H9 (cell line): Measurements from ENCODE around the gene PHYHIPL. TPM values are rescaled to one million over a fixed set of nuclear protein-coding genes. Genes with fewer than 3 reads are reported as not detected.

Source experiments
- DNase-seq: peaks from one replicate; pipeline ENCODE4 v3.0.0-alpha.2; 2017
- H2AFZ ChIP-seq: one replicate; pipeline ENCODE4 v1.6.1; 2013; ENCODE audit warnings: mild to moderate bottlenecking, low read length, control low read depth, moderate library complexity
- H2AK5ac ChIP-seq: 2 replicates; pipeline ENCODE4 v1.6.1; 2013; ENCODE audit warnings: low read length, control low read depth, mixed read lengths; ENCODE audit not compliant: insufficient read length
- H2BK120ac ChIP-seq: one replicate; pipeline ENCODE4 v1.6.1; 2013; ENCODE audit warnings: low read depth, mild to moderate bottlenecking, low read length, control low read depth, inconsistent platforms; ENCODE audit not compliant: poor library complexity, severe bottlenecking
- H2BK12ac ChIP-seq: 2 replicates; pipeline ENCODE4 v1.6.1; 2013; ENCODE audit warnings: low read length, control low read depth, mixed read lengths, low read depth; ENCODE audit not compliant: insufficient read length
- H2BK15ac ChIP-seq: 2 replicates; pipeline ENCODE4 v1.6.1; 2013; ENCODE audit warnings: low read depth, low read length, control low read depth
- H2BK20ac ChIP-seq: one replicate; pipeline ENCODE4 v1.6.1; 2013; ENCODE audit warnings: low read depth, mild to moderate bottlenecking, low read length, control low read depth, inconsistent platforms; ENCODE audit not compliant: poor library complexity, severe bottlenecking
- H2BK5ac ChIP-seq: 2 replicates; pipeline ENCODE4 v1.6.1; 2013; ENCODE audit warnings: low read length, control low read depth, mixed read lengths; ENCODE audit not compliant: insufficient read length
- H3K14ac ChIP-seq: 2 replicates; pipeline ENCODE4 v1.6.1; 2013; ENCODE audit warnings: low read length, control low read depth; ENCODE audit not compliant: insufficient read depth
- H3K18ac ChIP-seq: 2 replicates; pipeline ENCODE4 v1.6.1; 2013; ENCODE audit warnings: low read depth, mild to moderate bottlenecking, mixed read lengths, low read length, control low read depth; ENCODE audit not compliant: insufficient read length
- H3K23ac ChIP-seq: 2 replicates; pipeline ENCODE4 v1.6.1; 2013; ENCODE audit warnings: low read length, control low read depth, mixed read lengths, low read depth; ENCODE audit not compliant: insufficient read length
- H3K23me2 ChIP-seq: 2 replicates; pipeline ENCODE4 v1.6.1; 2013; ENCODE audit warnings: low read depth, mild to moderate bottlenecking, mixed read lengths, low read length, control low read depth; ENCODE audit not compliant: insufficient read length, poor library complexity, severe bottlenecking
- H3K27ac ChIP-seq: 2 replicates; pipeline ENCODE4 v1.5.1; 2013; ENCODE audit warnings: low read length, control low read depth, mixed read lengths, low read depth; ENCODE audit not compliant: insufficient read length
- H3K27me3 ChIP-seq: 2 replicates; pipeline ENCODE4 v1.6.1; 2013; ENCODE audit warnings: low read length, control low read depth, inconsistent platforms; ENCODE audit not compliant: insufficient read depth
- H3K4ac ChIP-seq: 2 replicates; pipeline ENCODE4 v1.6.1; 2013; ENCODE audit warnings: low read depth, mild to moderate bottlenecking, control low read depth, inconsistent platforms, low read length, moderate library complexity
- H3K4me1 ChIP-seq: 2 replicates; pipeline ENCODE4 v1.6.1; 2013; ENCODE audit warnings: low read length, control low read depth, inconsistent platforms; ENCODE audit not compliant: insufficient read depth
- H3K4me2 ChIP-seq: 2 replicates; pipeline ENCODE4 v1.6.1; 2013; ENCODE audit warnings: low read length, control low read depth, mixed read lengths; ENCODE audit not compliant: insufficient read length, insufficient read depth
- H3K56ac ChIP-seq: 2 replicates; pipeline ENCODE4 v1.6.1; 2013; ENCODE audit warnings: low read depth, mild to moderate bottlenecking, mixed read lengths, low read length, control low read depth; ENCODE audit not compliant: insufficient read length
- H3K79me1 ChIP-seq: 2 replicates; pipeline ENCODE4 v1.6.1; 2013; ENCODE audit warnings: low read depth, mild to moderate bottlenecking, moderate library complexity, low read length, control low read depth, inconsistent platforms; ENCODE audit not compliant: insufficient read depth, poor library complexity, severe bottlenecking
- H3K79me2 ChIP-seq: 2 replicates; pipeline ENCODE4 v1.6.1; 2013; ENCODE audit warnings: low read length, control low read depth, inconsistent platforms; ENCODE audit not compliant: insufficient read depth
- H3K9ac ChIP-seq: 2 replicates; pipeline ENCODE4 v1.6.1; 2013; ENCODE audit warnings: low read length, control low read depth, mixed read lengths; ENCODE audit not compliant: insufficient read length; ENCODE audit errors: extremely low read depth
- H3K9me3 ChIP-seq: one replicate; pipeline ENCODE4 v1.6.1; 2013; ENCODE audit warnings: low read depth, low read length, inconsistent platforms; ENCODE audit not compliant: control insufficient read depth
- H3T11ph ChIP-seq: one replicate; pipeline ENCODE4 v1.6.1; 2013; ENCODE audit warnings: mild to moderate bottlenecking, low read length, control low read depth, inconsistent platforms
- H4K20me1 ChIP-seq: one replicate; pipeline ENCODE4 v1.6.1; 2013; ENCODE audit not compliant: control insufficient read depth, insufficient read length, insufficient read depth
- H4K5ac ChIP-seq: 2 replicates; pipeline ENCODE4 v1.6.1; 2013; ENCODE audit warnings: low read depth, mild to moderate bottlenecking, mixed read lengths, low read length, control low read depth; ENCODE audit not compliant: insufficient read length
- H4K8ac ChIP-seq: replicated peaks from 2 replicates; pipeline ENCODE4 v1.6.1; 2013; ENCODE audit warnings: low read length, control low read depth, mixed read lengths, low read depth; ENCODE audit not compliant: insufficient read length
- H4K91ac ChIP-seq: 2 replicates; pipeline ENCODE4 v1.6.1; 2013; ENCODE audit warnings: low read depth, mild to moderate bottlenecking, moderate library complexity, mixed read lengths, low read length, control low read depth; ENCODE audit not compliant: insufficient read length
- H3K27ac Mint-ChIP-seq, 3 experiments: 2 replicates in 2 of 3; 3 replicates in 1 of 3; pipeline ENCODE4 v1.8.0; 2020 to 2021; ENCODE audit warnings: mixed read lengths in 3 of 3, mild to moderate bottlenecking in 1 of 3, moderate library complexity in 1 of 3
- H3K27me3 Mint-ChIP-seq: 2 replicates; pipeline ENCODE4 v1.8.0; 2021; ENCODE audit warnings: low read depth, mild to moderate bottlenecking, moderate library complexity, mixed read lengths
- H3K36me3 Mint-ChIP-seq, 3 experiments: 2 replicates in 2 of 3; 3 replicates in 1 of 3; pipeline ENCODE4 v1.8.0; 2020 to 2021; ENCODE audit warnings: low read depth in 3 of 3, mixed read lengths in 3 of 3; ENCODE audit not compliant: insufficient read depth in 1 of 3
- H3K4me1 Mint-ChIP-seq, 2 experiments: 2 replicates each; pipeline ENCODE4 v1.8.0; 2020; ENCODE audit warnings: mixed read lengths in 2 of 2
- H3K4me3 Mint-ChIP-seq, 2 experiments: 2 replicates in 1 of 2; 3 replicates in 1 of 2; pipeline ENCODE4 v1.8.0; 2020 to 2021; ENCODE audit warnings: mild to moderate bottlenecking in 2 of 2, mixed read lengths in 2 of 2, moderate library complexity in 1 of 2
- H3K9me3 Mint-ChIP-seq, 2 experiments: 2 replicates in 1 of 2; 3 replicates in 1 of 2; pipeline ENCODE4 v1.8.0; 2020; ENCODE audit warnings: mild to moderate bottlenecking in 2 of 2, mixed read lengths in 2 of 2, moderate library complexity in 1 of 2
- WGBS: extraction: QIAGEN DNeasy Blood & Tissue Kit; methylation state at CpG from one replicate; pipeline ENCODE4 v1.1.7; 2013; ENCODE audit warnings: missing lambda C conversion rate, low lambda C conversion rate, mixed read lengths; ENCODE audit not compliant: insufficient read length; ENCODE audit errors: extremely low coverage; 5-methylcytosine and 5-hydroxymethylcytosine counted together
- total RNA-seq: library from RNA; stranded (reverse); gene quantifications from 2 replicates; pipeline ENCODE4 v1.2.1, GENCODE V29; 2021
- TF ChIP-seq, protein P1 (sequence below): fragments of 200-600 bp; sonication (generic); conservative IDR thresholded peaks from 3 replicates; pipeline ENCODE4 v1.8.0; 2021; ENCODE audit warnings: antibody characterized with exemption, mild to moderate bottlenecking

Gene PHYHIPL
- total RNA-seq, 1 experiment from 2014 or later: 0.44 TPM

DNA sequence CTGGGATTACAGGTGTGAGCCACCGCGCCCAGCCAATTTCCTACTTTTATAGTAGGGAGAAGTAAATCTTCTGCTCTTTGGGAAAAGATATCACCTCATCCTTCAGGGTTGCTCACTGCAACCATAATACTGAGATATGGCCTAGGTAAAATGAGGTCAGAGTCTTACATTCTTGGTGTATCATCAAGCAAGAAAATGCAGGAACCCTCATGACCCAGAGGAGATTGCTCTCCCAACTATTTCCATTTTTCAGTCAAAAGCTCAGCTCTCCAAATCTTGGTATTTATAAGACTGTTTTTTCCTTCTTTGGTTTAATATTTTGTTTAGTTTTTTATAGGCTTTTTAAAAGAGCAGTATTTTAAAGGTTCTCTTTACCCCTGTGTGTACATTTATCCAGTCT is 20.9 kb upstream of the PHYHIPL start:
- Histone ChIP-seq H3K4me2 (no peak overlapping the region), H2BK15ac (no peak overlapping the region), H2BK5ac (no peak overlapping the region), H3K27me3 (no peaks in the 10 kb centered on the region), H4K5ac (no peak overlapping the region), H2AK5ac (no peak overlapping the region), H2BK120ac (no peak overlapping the region), H2BK20ac (no peak overlapping the region), H3K14ac (no peak overlapping the region), H3T11ph (no peak overlapping the region), H3K9me3 (no peaks in the 10 kb centered on the region), H3K23me2 (no peaks in the 10 kb centered on the region), H4K20me1 (no peaks in the 10 kb centered on the region), H3K79me1 (no peaks in the 10 kb centered on the region), H3K27ac (no peak overlapping the region), H4K8ac (no peak overlapping the region), H3K9ac (no peak overlapping the region), H3K4me1 (no peaks in the 10 kb centered on the region), H3K56ac (no peak overlapping the region), H3K4ac (no peak overlapping the region), H3K79me2 (no peaks in the 10 kb centered on the region), H3K23ac (no peak overlapping the region), H2AFZ (no peak overlapping the region), H2BK12ac (no peak overlapping the region), H4K91ac (no peak overlapping the region), H3K18ac (no peak overlapping the region)
- WGBS: no CpG with 5 or more reads among the region's 2 CpGs
- Mint-ChIP-seq H3K27me3 (no peaks in the 10 kb centered on the region), H3K36me3 (no peaks in the 10 kb centered on the region), H3K4me3 (no peak overlapping the region), H3K27ac (no peak overlapping the region), H3K9me3 (no peaks in the 10 kb centered on the region), H3K4me1 (no peaks in the 10 kb centered on the region)
- TF ChIP-seq, protein P1, sequence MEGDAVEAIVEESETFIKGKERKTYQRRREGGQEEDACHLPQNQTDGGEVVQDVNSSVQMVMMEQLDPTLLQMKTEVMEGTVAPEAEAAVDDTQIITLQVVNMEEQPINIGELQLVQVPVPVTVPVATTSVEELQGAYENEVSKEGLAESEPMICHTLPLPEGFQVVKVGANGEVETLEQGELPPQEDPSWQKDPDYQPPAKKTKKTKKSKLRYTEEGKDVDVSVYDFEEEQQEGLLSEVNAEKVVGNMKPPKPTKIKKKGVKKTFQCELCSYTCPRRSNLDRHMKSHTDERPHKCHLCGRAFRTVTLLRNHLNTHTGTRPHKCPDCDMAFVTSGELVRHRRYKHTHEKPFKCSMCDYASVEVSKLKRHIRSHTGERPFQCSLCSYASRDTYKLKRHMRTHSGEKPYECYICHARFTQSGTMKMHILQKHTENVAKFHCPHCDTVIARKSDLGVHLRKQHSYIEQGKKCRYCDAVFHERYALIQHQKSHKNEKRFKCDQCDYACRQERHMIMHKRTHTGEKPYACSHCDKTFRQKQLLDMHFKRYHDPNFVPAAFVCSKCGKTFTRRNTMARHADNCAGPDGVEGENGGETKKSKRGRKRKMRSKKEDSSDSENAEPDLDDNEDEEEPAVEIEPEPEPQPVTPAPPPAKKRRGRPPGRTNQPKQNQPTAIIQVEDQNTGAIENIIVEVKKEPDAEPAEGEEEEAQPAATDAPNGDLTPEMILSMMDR: no peak
- DNase-seq: no peak
